Endothelial cell of umbilical vein (primary cell): ENCODE data around the gene ZCCHC4. TPM values are rescaled to one million over a fixed set of nuclear protein-coding genes. Genes with fewer than 3 reads are reported as not detected.

Experiments
- BruUV-seq: library from RNA; stranded (reverse); fragments of 400-500 nt; replicated peaks from 2 replicates; lab custom pipeline; 2021; lab: Mats Ljungman, UMichigan
- CTCF ChIA-PET: fragments of 300-600, 350-600 bp; sonication (Branson Sonifier 250); formaldehyde crosslinking; loops from one replicate; lab custom pipeline; 2021; ENCODE audit warnings: antibody characterized with exemption, inconsistent platforms; lab: Charles Lee
- POLR2A ChIA-PET: fragments of 300-600, 350-600 bp; sonication (Branson Sonifier 250); formaldehyde crosslinking; loops from one replicate; lab custom pipeline; 2021; ENCODE audit warnings: antibody characterized with exemption, inconsistent platforms; lab: Charles Lee
- DNase-seq: peaks from one replicate; pipeline ENCODE4 v3.0.0-alpha.2; 2011; ENCODE audit warnings: low read depth, low spot score
- FAIRE-seq: peaks from 2 replicates; lab custom pipeline; 2011; peaks lifted over from hg19 to GRCh38; lab: Jason Lieb, UNC
- H2AFZ ChIP-seq: 2 replicates; pipeline ENCODE4 v1.6.0; 2012; ENCODE audit warnings: low read depth, low read length, control low read depth, inconsistent platforms
- H3K27ac ChIP-seq: 2 replicates; pipeline ENCODE4 v1.5.1; 2011; ENCODE audit warnings: low read depth, mild to moderate bottlenecking, control low read depth, low read length, moderate library complexity; ENCODE audit not compliant: insufficient read depth
- H3K27me3 ChIP-seq, 2 experiments: 2 replicates each; pipeline versions ENCODE4 v1.6.0 to v1.6.1; 2011; ENCODE audit warnings: low read length in 2 of 2, mixed read lengths in 1 of 2; ENCODE audit not compliant: control insufficient read depth in 2 of 2, insufficient read depth in 2 of 2
- H3K36me3 ChIP-seq, 2 experiments: 2 replicates in 1 of 2; 3 replicates in 1 of 2; pipeline ENCODE4 v1.5.1; 2011; ENCODE audit warnings: low read length in 2 of 2, mild to moderate bottlenecking in 1 of 2, moderate library complexity in 1 of 2; ENCODE audit not compliant: control insufficient read depth in 2 of 2, insufficient read depth in 2 of 2; ENCODE audit errors: extremely low read depth in 1 of 2
- H3K4me1 ChIP-seq: 3 replicates; pipeline ENCODE4 v1.5.1; 2011; ENCODE audit warnings: mild to moderate bottlenecking, low read length; ENCODE audit not compliant: control insufficient read depth, insufficient read depth; ENCODE audit errors: extremely low read depth
- H3K4me2 ChIP-seq: 2 replicates; pipeline ENCODE4 v1.6.1; 2011; ENCODE audit warnings: low read length, control low read depth, mixed read lengths; ENCODE audit not compliant: insufficient read depth
- H3K4me3 ChIP-seq, 3 experiments: fragments of 200-600 bp in 1 of 3; sonication (generic), shearing (Covaris generic) in 1 of 3; replicated peaks in 1 of 3; 2 replicates each; pipeline ENCODE4 v1.5.1; 2011 to 2016; ENCODE audit warnings: control low read depth in 3 of 3, low read length in 3 of 3, mild to moderate bottlenecking in 2 of 3, inconsistent platforms in 1 of 3, low read depth in 1 of 3, moderate library complexity in 1 of 3; ENCODE audit not compliant: insufficient read depth in 1 of 3
- H3K79me2 ChIP-seq: 2 replicates; pipeline ENCODE4 v1.6.0; 2012; ENCODE audit warnings: low read length, inconsistent platforms; ENCODE audit not compliant: control insufficient read depth, insufficient read depth
- H3K9ac ChIP-seq: replicated peaks from 2 replicates; pipeline ENCODE3; 2011; ENCODE audit warnings: low read length, control low read depth; ENCODE audit not compliant: insufficient read depth; ENCODE audit errors: extremely low read depth
- H3K9me1 ChIP-seq: replicated peaks from 3 replicates; pipeline ENCODE4 v1.6.0; 2011; ENCODE audit warnings: mild to moderate bottlenecking, low read length; ENCODE audit not compliant: control insufficient read depth, insufficient read depth; ENCODE audit errors: extremely low read depth
- H3K9me3 ChIP-seq: replicated peaks from 2 replicates; pipeline ENCODE4 v1.5.1; 2012; ENCODE audit warnings: low read length, inconsistent platforms; ENCODE audit not compliant: control insufficient read depth, insufficient read depth
- H4K20me1 ChIP-seq: replicated peaks from 2 replicates; pipeline ENCODE3; 2011; ENCODE audit warnings: mild to moderate bottlenecking, low read length; ENCODE audit not compliant: control insufficient read depth, insufficient read depth; ENCODE audit errors: extremely low read depth
- CTCF ChIP-seq, 2 donors: IDR thresholded peaks; 1 replicate in 1 of 2; 2 replicates in 1 of 2; pipeline ENCODE4 v1.5.1; 2011; ENCODE audit warnings: low read length in 2 of 2, mild to moderate bottlenecking in 2 of 2, moderate library complexity in 2 of 2, control low read depth in 1 of 2, inconsistent platforms in 1 of 2, low read depth in 1 of 2; ENCODE audit not compliant: insufficient read depth in 1 of 2; ENCODE audit errors: extremely low read depth in 1 of 2
- EZH2 ChIP-seq: IDR thresholded peaks from 2 replicates; pipeline ENCODE4 v1.6.1; 2012; ENCODE audit warnings: borderline replicate concordance, low read depth, mild to moderate bottlenecking, moderate library complexity, low read length, inconsistent platforms; ENCODE audit not compliant: severe bottlenecking
- FOS ChIP-seq: IDR thresholded peaks from 2 replicates; pipeline ENCODE4 v1.6.1; 2011; ENCODE audit warnings: mild to moderate bottlenecking, low read length, moderate library complexity, borderline replicate concordance; ENCODE audit not compliant: insufficient read depth
- GATA2 ChIP-seq: IDR thresholded peaks from 2 replicates; pipeline ENCODE4 v1.7.0; 2011; ENCODE audit warnings: low read depth, mild to moderate bottlenecking, moderate library complexity, mixed read lengths, low read length; ENCODE audit not compliant: insufficient read length, insufficient read depth
- JUN ChIP-seq: IDR thresholded peaks from 2 replicates; pipeline ENCODE4 v1.6.1; 2011; ENCODE audit warnings: borderline replicate concordance, low read depth; ENCODE audit not compliant: insufficient read length, insufficient read depth
- MYC ChIP-seq: IDR thresholded peaks from one replicate; pipeline ENCODE4 v1.6.1; 2011; ENCODE audit warnings: mild to moderate bottlenecking, low read depth, low read length
- POLR2A ChIP-seq: IDR thresholded peaks from 2 replicates; pipeline ENCODE4 v1.6.1; 2012; ENCODE audit warnings: low read depth, mild to moderate bottlenecking, control low read depth, low read length
- POLR2AphosphoS5 ChIP-seq: IDR thresholded peaks from 2 replicates; pipeline ENCODE4 v1.6.1; 2012; ENCODE audit warnings: low read depth, mild to moderate bottlenecking, control low read depth, low read length, moderate library complexity; ENCODE audit not compliant: insufficient read depth
- dilution Hi-C: fragments of 300-500 bp; cut with MboI; formaldehyde crosslinking; loops from one replicate; pipeline ENCODE4 v1.15.0; 2019; ENCODE audit warnings: low sequenced_read_pairs; ENCODE audit not compliant: extremely low pct_ligation_motif_present
- intact Hi-C: fragments of 100-400 bp; cut with micrococcal nuclease; formaldehyde crosslinking; loops from one replicate; pipeline ENCODE4 v1.10.0; 2022
- polyA plus RNA-seq, 4 experiments: library from polyadenylated mRNA; depleted of rRNA in 3 of 4; stranded (reverse) in 3 of 4; unstranded in 1 of 4; fragments of >200 nt; gene quantifications; 2 replicates each; pipeline versions ENCODE4 v1.2.1 to v1.2.3, GENCODE V29; 2011 to 2012; ENCODE audit warnings: missing spikeins in 1 of 4
- total RNA-seq: library from RNA; stranded (reverse); gene quantifications from 2 replicates; pipeline ENCODE4 v1.2.3, GENCODE V29; 2021
- TF ChIP-seq, protein P1 (sequence below): IDR thresholded peaks from 2 replicates; pipeline ENCODE4 v1.6.1; 2011; ENCODE audit not compliant: insufficient read depth, insufficient read length

ZCCHC4 gene
- total and polyA plus RNA-seq, 2 donors (not counting 3 experiments of a cell fraction or from before 2014, with no cell fraction given) = 6.6 to 10.9 TPM

DNA sequence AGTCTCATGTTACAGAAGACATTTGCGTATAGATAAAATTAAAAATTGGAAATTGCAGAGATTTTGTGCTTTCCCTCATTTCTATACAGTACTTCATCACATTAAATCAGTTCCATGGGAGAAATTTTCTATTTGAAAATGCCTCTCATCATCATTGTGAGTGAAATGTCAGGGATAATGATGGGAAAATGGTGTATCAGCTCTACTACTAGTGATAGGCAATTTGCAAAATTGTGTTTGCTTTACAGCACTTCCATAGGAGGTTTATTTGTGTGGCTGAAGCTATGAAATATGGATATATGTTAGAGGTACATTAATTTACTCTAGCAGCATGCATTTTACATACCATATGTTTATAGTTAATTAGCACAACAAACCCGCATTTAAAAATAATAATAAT lies 43.5 kb downstream of the ZCCHC4 start:
- H3K79me2 ChIP-seq = no peaks in the 10 kb centered on the region
- H3K9me1 ChIP-seq = no peaks in the 10 kb centered on the region
- no peaks in the 10 kb centered on the region for H3K27me3 ChIP-seq
- H3K4me1 ChIP-seq = peaks cover 4% of the 10 kb centered on the region
- DNase-seq (no peak), FAIRE-seq (no peak)
- dilution Hi-C loops = no loop called here
- H3K9me3 ChIP-seq = no peaks in the 10 kb centered on the region
- H3K9ac ChIP-seq = no peak overlapping the region
- no peaks in the 10 kb centered on the region for H3K36me3 ChIP-seq
- no peak overlapping the region for H2AFZ ChIP-seq
- no peak overlapping the region for H3K4me3 ChIP-seq
- no TSS peak for BruUV-seq
- intact Hi-C loops = no loop called here
- H3K4me2 ChIP-seq = no peak overlapping the region
- ChIA-PET POLR2A (no interaction called here), CTCF (interaction anchor here (3.1 to 4.6 kb wide), 2 partner anchors 11 to 44 kb away, joined by 12 to 55 read pairs; partner anchors contain the start of gene ZCCHC4)
- no peaks in the 10 kb centered on the region for H4K20me1 ChIP-seq
- H3K27ac ChIP-seq = no peak overlapping the region
- TF ChIP-seq POLR2AphosphoS5 = no peak
- TF ChIP-seq GATA2 = no peak
- no peak for TF ChIP-seq EZH2
- no peak for TF ChIP-seq MYC
- no peak for TF ChIP-seq CTCF (IDR thresholded peaks at IDR 0.05; ENCODE audit: extremely low read depth in 1 of 2, insufficient read depth in 1 of 2, low read depth in 1 of 2, low read length in 2 of 2)
- no peak for TF ChIP-seq JUN
- TF ChIP-seq, protein P1, sequence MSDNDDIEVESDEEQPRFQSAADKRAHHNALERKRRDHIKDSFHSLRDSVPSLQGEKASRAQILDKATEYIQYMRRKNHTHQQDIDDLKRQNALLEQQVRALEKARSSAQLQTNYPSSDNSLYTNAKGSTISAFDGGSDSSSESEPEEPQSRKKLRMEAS = no peak
- no peak for TF ChIP-seq FOS
- TF ChIP-seq POLR2A = no peak
